ENCODE data around the gene CILP2. TPM values are rescaled to one million over a fixed set of nuclear protein-coding genes. Genes with fewer than 3 reads are reported as not detected.

Gene CILP2
- total and polyA plus RNA-seq, 9 of the 15 experiments (the other 6 are each of a cell fraction or from before 2014, with no cell fraction given) = 0.04 to 0.35 (median 0.05) TPM; not detected in 2

- TF ChIP-seq NBN (IDR thresholded peaks at IDR 0.05; ENCODE audit: low read depth) = no peak; the same call in 1 of the 2 replicates
- no peak for TF ChIP-seq TCF15 (CRISPR knock-in tag; IDR thresholded peaks at IDR 0.05)
- no peak for TF ChIP-seq FOXJ3 (CRISPR knock-in tag; IDR thresholded peaks at IDR 0.05)
- no peak for TF ChIP-seq HNRNPK (IDR thresholded peaks at IDR 0.05; ENCODE audit: low read depth, low read length, poor library complexity, severe bottlenecking)
- TF ChIP-seq ZNF324 (CRISPR knock-in tag; IDR thresholded peaks at IDR 0.05) = no peak
- no peak for TF ChIP-seq RBM39 (optimal IDR thresholded peaks at IDR 0.05; ENCODE audit: low read depth, low read length)
- TF ChIP-seq E2F3 (CRISPR knock-in tag; IDR thresholded peaks at IDR 0.05) = peak; percentile 75; the same call in 1 of the 2 replicates
- TF ChIP-seq ZNF707 (CRISPR knock-in tag; conservative IDR thresholded peaks at IDR 0.05) = no peak
- TF ChIP-seq TAF7 (tag; IDR thresholded peaks at IDR 0.05) = peak; percentile 93
- TF ChIP-seq KDM1A (IDR thresholded peaks at IDR 0.05) = no peak
- TF ChIP-seq KDM2B (CRISPR knock-in tag; IDR thresholded peaks at IDR 0.05) = no peak
- peak; percentile 70 for TF ChIP-seq C11orf30 (IDR thresholded peaks at IDR 0.05; ENCODE audit: low read depth)
- peak; percentile 93 for TF ChIP-seq CREM (IDR thresholded peaks at IDR 0.05; ENCODE audit: low read depth)
- no peak for TF ChIP-seq ZNF224 (CRISPR knock-in tag; IDR thresholded peaks at IDR 0.05)
- no peak for TF ChIP-seq ZFP36 (IDR thresholded peaks at IDR 0.05; ENCODE audit: low read depth, low read length, partially characterized antibody)
- TF ChIP-seq HDAC3 (IDR thresholded peaks at IDR 0.05; ENCODE audit: borderline replicate concordance, partially characterized antibody) = no peak
- no peak for TF ChIP-seq BRD9 (IDR thresholded peaks at IDR 0.05; ENCODE audit: low read depth, partially characterized antibody)
- TF ChIP-seq NKRF (IDR thresholded peaks at IDR 0.05; ENCODE audit: borderline replicate concordance) = peak; percentile 71; the same call in 1 of the 2 replicates
- TF ChIP-seq SNRNP70 (optimal IDR thresholded peaks at IDR 0.05; ENCODE audit: low read depth, low read length) = no peak
- TF ChIP-seq KHSRP (IDR thresholded peaks at IDR 0.05) = no peak
- TF ChIP-seq GTF2B (IDR thresholded peaks at IDR 0.05; ENCODE audit: extremely low read depth, insufficient read length) = no peak
- peak; percentile 73; the same call in 1 of the 2 replicates for TF ChIP-seq POLR2AphosphoS2 (IDR thresholded peaks at IDR 0.05; ENCODE audit: low read length)
- TF ChIP-seq MCM3 (IDR thresholded peaks at IDR 0.05) = no peak
- TF ChIP-seq NONO (IDR thresholded peaks at IDR 0.05; ENCODE audit: low read depth in 2 of 2, low read length in 1 of 2) = no peak
- no peak for TF ChIP-seq ARHGAP35 (IDR thresholded peaks at IDR 0.05; ENCODE audit: partially characterized antibody)
- no peak for TF ChIP-seq ZNF316 (IDR thresholded peaks at IDR 0.05)
- no peak; a peak in 1 of 4 replicates for TF ChIP-seq TBL1XR1 (IDR thresholded peaks at IDR 0.05; ENCODE audit: low read length in 2 of 2)
Observed at GRCh38 chr19:19515642-19516519, 22.2 kb upstream of the CILP2 start, which contains the start of gene NDUFA13 (continued).

Measured in K562 (cell line).